ENCODE measurements around the gene PHACTR4. TPM values are rescaled to one million over a fixed set of nuclear protein-coding genes. Genes with fewer than 3 reads are reported as not detected.

PHACTR4 gene
- total RNA-seq, 4 donors from 2014 or later: 36.6 to 51.7 (median 44.6) TPM

DNA sequence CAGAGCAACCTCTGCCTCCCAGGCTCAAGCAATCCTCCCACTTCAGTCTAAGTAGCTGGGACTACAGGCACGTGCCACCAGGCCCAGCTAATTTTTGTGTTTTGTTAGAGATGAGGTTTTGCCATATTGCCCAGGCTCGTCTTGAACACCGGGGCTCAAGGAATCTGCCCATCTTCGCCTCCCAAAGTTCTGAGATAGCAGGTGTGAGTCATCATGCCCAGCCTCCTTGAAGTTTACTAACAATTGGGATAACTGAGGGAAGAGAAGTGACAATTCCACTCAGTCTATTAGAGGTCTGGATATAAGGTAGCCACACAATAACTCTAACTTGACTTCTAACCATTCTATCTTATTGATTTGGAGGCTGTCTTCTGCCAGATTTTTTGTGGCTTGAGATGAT lies 130.0 kb downstream of the PHACTR4 start:
- DNase-seq: no peak
- Histone ChIP-seq H3K9me3 (no peaks in the 10 kb centered on the region), H3K36me3 (peaks cover 0 to 26% (median 0%) of the 10 kb centered on the region in 3 donors), H3K27ac (no peak overlapping the region), H3K4me1 (peaks cover 0 to 12% (median 0%) of the 10 kb centered on the region in 4 donors), H3K4me3 (no peak overlapping the region), H3K27me3 (no peaks in the 10 kb centered on the region)
- no peak for TF ChIP-seq POLR2A (IDR thresholded peaks at IDR 0.05)
- TF ChIP-seq, protein P1, sequence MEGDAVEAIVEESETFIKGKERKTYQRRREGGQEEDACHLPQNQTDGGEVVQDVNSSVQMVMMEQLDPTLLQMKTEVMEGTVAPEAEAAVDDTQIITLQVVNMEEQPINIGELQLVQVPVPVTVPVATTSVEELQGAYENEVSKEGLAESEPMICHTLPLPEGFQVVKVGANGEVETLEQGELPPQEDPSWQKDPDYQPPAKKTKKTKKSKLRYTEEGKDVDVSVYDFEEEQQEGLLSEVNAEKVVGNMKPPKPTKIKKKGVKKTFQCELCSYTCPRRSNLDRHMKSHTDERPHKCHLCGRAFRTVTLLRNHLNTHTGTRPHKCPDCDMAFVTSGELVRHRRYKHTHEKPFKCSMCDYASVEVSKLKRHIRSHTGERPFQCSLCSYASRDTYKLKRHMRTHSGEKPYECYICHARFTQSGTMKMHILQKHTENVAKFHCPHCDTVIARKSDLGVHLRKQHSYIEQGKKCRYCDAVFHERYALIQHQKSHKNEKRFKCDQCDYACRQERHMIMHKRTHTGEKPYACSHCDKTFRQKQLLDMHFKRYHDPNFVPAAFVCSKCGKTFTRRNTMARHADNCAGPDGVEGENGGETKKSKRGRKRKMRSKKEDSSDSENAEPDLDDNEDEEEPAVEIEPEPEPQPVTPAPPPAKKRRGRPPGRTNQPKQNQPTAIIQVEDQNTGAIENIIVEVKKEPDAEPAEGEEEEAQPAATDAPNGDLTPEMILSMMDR (IDR thresholded peaks at IDR 0.05): no peak

DNA sequence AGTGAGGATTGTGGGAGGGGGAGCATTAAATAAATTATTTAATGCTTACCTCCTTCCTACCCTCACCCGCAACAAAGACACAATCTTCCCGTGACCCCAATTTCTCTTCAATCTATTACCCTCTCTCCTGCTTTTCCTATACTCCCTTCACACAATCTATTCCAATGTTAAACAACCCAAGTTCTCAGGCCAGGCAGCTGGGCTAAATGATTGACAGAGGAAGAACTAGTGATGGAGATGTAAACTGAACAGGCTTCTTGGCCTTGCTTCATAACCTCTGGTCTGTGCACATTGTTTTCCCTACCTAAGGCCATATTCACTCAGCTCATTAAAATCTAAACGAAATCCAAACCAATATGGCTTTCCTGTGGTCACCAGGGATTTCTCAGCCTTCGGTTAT lies 132.4 kb downstream of the PHACTR4 start:
- Histone ChIP-seq H3K9me3 (no peaks in the 10 kb centered on the region), H3K27me3 (no peaks in the 10 kb centered on the region), H3K4me3 (no peak overlapping the region), H3K4me1 (peaks cover 0 to 12% (median 0%) of the 10 kb centered on the region in 4 donors), H3K36me3 (peaks cover 0 to 10% (median 0%) of the 10 kb centered on the region in 3 donors), H3K27ac (peak overlapping the region in 2 of 4 donors; percentile 71 to 77)
- no peak for DNase-seq
- TF ChIP-seq POLR2A (IDR thresholded peaks at IDR 0.05): no peak
- TF ChIP-seq, protein P1 (IDR thresholded peaks at IDR 0.05): no peak

DNA sequence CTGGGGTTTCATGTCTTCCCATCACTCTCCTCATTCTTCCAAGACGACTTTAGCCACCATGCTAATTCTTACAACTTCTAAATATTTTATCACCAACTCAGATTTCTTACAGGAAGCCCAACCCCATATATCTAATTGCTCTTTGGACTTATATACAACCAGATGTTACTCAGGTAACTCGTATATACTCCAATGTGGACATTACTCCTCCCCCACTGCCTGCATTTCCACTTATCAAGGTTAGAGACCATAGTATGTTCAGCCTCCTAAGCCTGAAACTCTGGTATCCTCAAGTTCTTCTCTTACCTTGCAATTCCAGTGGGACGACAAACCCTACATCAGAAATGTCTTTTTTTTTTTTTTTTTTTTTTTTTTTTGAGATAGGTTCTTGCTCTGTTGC lies 133.6 kb downstream of the PHACTR4 start:
- H3K9me3 ChIP-seq: no peaks in the 10 kb centered on the region
- H3K27ac ChIP-seq: peak overlapping the region in 2 of 4 donors; percentile 34 to 77
- DNase-seq: peak in 1 of 3 donors; percentile 58
- peaks cover 0 to 2% (median 0%) of the 10 kb centered on the region in 3 donors for H3K36me3 ChIP-seq
- H3K4me1 ChIP-seq: peaks cover 0 to 24% (median 6%) of the 10 kb centered on the region in 4 donors
- H3K4me3 ChIP-seq: no peak overlapping the region
- H3K27me3 ChIP-seq: no peaks in the 10 kb centered on the region
- TF ChIP-seq, protein P1 (IDR thresholded peaks at IDR 0.05): no peak
- no peak for TF ChIP-seq POLR2A (IDR thresholded peaks at IDR 0.05)

DNA sequence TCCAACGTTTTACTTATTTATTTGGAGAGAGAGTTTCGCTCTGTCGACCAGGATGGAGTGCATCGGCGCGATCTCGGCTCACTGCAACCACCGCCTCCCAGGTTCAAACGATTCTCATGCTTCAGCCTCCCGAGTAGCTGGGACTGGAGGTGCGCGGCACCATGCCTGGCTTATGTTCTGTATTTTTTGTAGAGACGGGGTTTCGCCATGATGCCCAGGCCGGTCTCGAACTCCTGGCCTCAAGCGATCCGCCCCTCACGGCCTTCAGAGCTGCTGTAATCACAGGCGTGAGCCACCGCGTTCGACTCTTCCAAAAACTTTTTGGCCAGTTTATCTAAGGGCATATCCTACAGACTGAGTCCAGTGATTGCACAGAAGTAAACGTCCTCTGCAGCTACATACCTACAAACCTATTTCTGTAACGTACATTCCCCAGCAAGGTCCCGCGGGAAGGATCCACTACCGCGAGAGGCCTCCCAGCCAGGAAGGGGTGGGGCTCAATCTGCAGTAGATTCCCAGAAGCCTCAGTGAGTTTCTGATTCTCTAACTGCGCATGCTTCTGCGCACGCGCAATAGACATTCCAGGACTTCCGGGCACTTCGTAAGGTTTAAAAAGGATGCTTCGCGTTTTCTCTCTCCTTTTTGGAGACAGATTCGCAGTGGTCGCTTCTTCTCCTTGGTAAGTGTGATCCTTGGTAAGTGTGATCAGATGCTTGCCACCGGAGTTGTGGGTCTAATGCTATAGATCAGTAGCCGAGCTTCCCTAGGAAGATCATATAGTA lies 136.1 kb downstream of the PHACTR4 start, which contains the start of gene RCC1:
TSS of gene RCC1 (plus strand) at position 638 of the 782 bp plus-strand sequence. CDS start 23,824 bp downstream, outside the sequence.
- peak within 1 kb of the TSS; percentile 41 to 84 (median 71) for H3K4me3 ChIP-seq
- TF ChIP-seq, protein P1 (IDR thresholded peaks at IDR 0.05): no peak
- peak; percentile 93 to 99 for TF ChIP-seq POLR2A (IDR thresholded peaks at IDR 0.05)
- no peaks in the 10 kb centered on the region for H3K9me3 ChIP-seq
- no peaks in the 10 kb centered on the region for H3K27me3 ChIP-seq
- peak; percentile 92 to 99 (median 95) for DNase-seq
- peaks cover 0 to 19% (median 0%) of the 10 kb centered on the region in 3 donors for H3K36me3 ChIP-seq
- H3K4me1 ChIP-seq: peaks cover 0 to 49% (median 16%) of the 10 kb centered on the region in 4 donors
- peak within 1 kb of the TSS; percentile 73 to 91 (median 88) for H3K27ac ChIP-seq

DNA sequence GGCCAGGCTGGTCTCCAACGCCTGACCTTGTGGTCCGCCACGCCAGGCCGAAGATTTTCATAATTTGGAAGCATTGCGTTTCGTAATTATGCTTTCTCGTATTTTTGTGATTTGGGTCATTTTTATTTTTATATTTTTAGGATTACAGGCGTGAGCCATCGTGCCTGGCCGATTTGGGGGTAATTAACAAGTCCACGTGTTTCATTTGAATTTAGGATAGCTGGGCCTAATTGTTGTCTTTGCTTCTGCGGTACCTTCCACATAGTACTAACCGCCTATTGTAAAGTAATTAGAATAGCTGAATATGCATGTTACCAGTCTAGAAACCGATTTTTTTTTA lies 137.3 kb downstream of the PHACTR4 start:
- TF ChIP-seq, protein P1 (IDR thresholded peaks at IDR 0.05): no peak
- no peak for TF ChIP-seq POLR2A (IDR thresholded peaks at IDR 0.05)
- H3K4me1 ChIP-seq: peaks cover 0 to 51% (median 16%) of the 10 kb centered on the region in 4 donors
- no peaks in the 10 kb centered on the region for H3K27me3 ChIP-seq
- peaks cover 0 to 32% (median 0%) of the 10 kb centered on the region in 3 donors for H3K36me3 ChIP-seq
- peak overlapping the region; percentile 73 to 91 (median 88) for H3K27ac ChIP-seq
- H3K4me3 ChIP-seq: peak overlapping the region; percentile 41 to 84 (median 71)
- DNase-seq: no peak
- no peaks in the 10 kb centered on the region for H3K9me3 ChIP-seq
